Measurements from ENCODE around the gene C21orf91. TPM values are rescaled to one million over a fixed set of nuclear protein-coding genes. Genes with fewer than 3 reads are reported as not detected.

C21orf91 gene
- total RNA-seq, 1 experiment from 2014 or later: 16.9 TPM

- no peak overlapping the region for H3K27ac Mint-ChIP-seq (ENCODE audit: unreplicated experiment)
These were observed 32.9 kb downstream of the C21orf91 start for GRCh38 chr21:17786071-17786850.

GRCh38 chr21:17785403-17785788 is 33.8 kb downstream of the C21orf91 start:
- Mint-ChIP-seq H3K9me3 (ENCODE audit: unreplicated experiment) (no peaks in the 10 kb centered on the region), H3K36me3 (ENCODE audit: insufficient read depth, unreplicated experiment) (peaks cover 17% of the 10 kb centered on the region), H3K27me3 (ENCODE audit: insufficient read depth, unreplicated experiment) (no peaks in the 10 kb centered on the region), H3K27ac (ENCODE audit: unreplicated experiment) (no peak overlapping the region), H3K4me3 (ENCODE audit: unreplicated experiment) (no peak overlapping the region), H3K4me1 (ENCODE audit: low read depth, unreplicated experiment) (peaks cover 7% of the 10 kb centered on the region)
- DNase-seq: no peak
- no peak overlapping the region for H3K4me3 ChIP-seq (ENCODE audit: low read depth, low read length)
- H3K9me3 ChIP-seq: no peaks in the 10 kb centered on the region
- ChIA-PET POLR2A (no interaction called here), CTCF (no interaction called here)
- BruUV-seq (replicated peaks): no TSS peak
- intact Hi-C loops (cut with micrococcal nuclease; ENCODE audit: unreplicated experiment): no loop called here
- no peaks in the 10 kb centered on the region for H3K27me3 ChIP-seq (replicated peaks; ENCODE audit: control insufficient read depth, insufficient read depth, low read length)
- 0 out of 2 replicates have a peak, but pooled peaks cover 7% of the 10 kb centered on the region for H3K4me1 ChIP-seq
- TF ChIP-seq CTCF (IDR thresholded peaks at IDR 0.05; ENCODE audit: insufficient read depth in 1 of 2, low read depth in 1 of 2, low read length in 1 of 2, severe bottlenecking in 1 of 2, unreplicated experiment in 1 of 2): no peak
- H3K36me3 ChIP-seq (ENCODE audit: control insufficient read depth, insufficient read depth, low read length): no peaks in the 10 kb centered on the region

More at GRCh38 chr21:17786071-17786850, 32.9 kb downstream of the C21orf91 start:
- CTCF ChIA-PET: no interaction called here
- no TSS peak for BruUV-seq (replicated peaks)
- no peak for TF ChIP-seq CTCF (IDR thresholded peaks at IDR 0.05; ENCODE audit: insufficient read depth in 1 of 2, low read depth in 1 of 2, low read length in 1 of 2, severe bottlenecking in 1 of 2, unreplicated experiment in 1 of 2)
- Histone ChIP-seq H3K4me3 (ENCODE audit: low read depth, low read length) (no peak overlapping the region), H3K36me3 (ENCODE audit: control insufficient read depth, insufficient read depth, low read length) (no peaks in the 10 kb centered on the region), H3K9me3 (no peaks in the 10 kb centered on the region), H3K4me1 (0 out of 2 replicates have a peak, but pooled peaks cover 7% of the 10 kb centered on the region), H3K27me3 (replicated peaks; ENCODE audit: control insufficient read depth, insufficient read depth, low read length) (no peaks in the 10 kb centered on the region)
- POLR2A ChIA-PET: no interaction called here
- no peak for DNase-seq
- Mint-ChIP-seq H3K36me3 (ENCODE audit: insufficient read depth, unreplicated experiment) (peaks cover 17% of the 10 kb centered on the region), H3K4me1 (ENCODE audit: low read depth, unreplicated experiment) (peaks cover 7% of the 10 kb centered on the region), H3K27me3 (ENCODE audit: insufficient read depth, unreplicated experiment) (no peaks in the 10 kb centered on the region), H3K9me3 (ENCODE audit: unreplicated experiment) (no peaks in the 10 kb centered on the region), H3K4me3 (ENCODE audit: unreplicated experiment) (no peak overlapping the region)
- intact Hi-C loops (cut with micrococcal nuclease; ENCODE audit: unreplicated experiment): no loop called here

- H3K4me3 Mint-ChIP-seq (ENCODE audit: unreplicated experiment): no peak overlapping the region
- no peaks in the 10 kb centered on the region for H3K9me3 ChIP-seq
- H3K4me1 Mint-ChIP-seq (ENCODE audit: low read depth, unreplicated experiment): peaks cover 7% of the 10 kb centered on the region
- H3K27me3 Mint-ChIP-seq (ENCODE audit: insufficient read depth, unreplicated experiment): no peaks in the 10 kb centered on the region
- ChIA-PET CTCF (no interaction called here), POLR2A (no interaction called here)
- H3K36me3 Mint-ChIP-seq (ENCODE audit: insufficient read depth, unreplicated experiment): peaks cover 17% of the 10 kb centered on the region
- no peaks in the 10 kb centered on the region for H3K27me3 ChIP-seq (replicated peaks; ENCODE audit: control insufficient read depth, insufficient read depth, low read length)
- peaks cover 2% of the 10 kb centered on the region for H3K9me3 Mint-ChIP-seq (ENCODE audit: unreplicated experiment)
- TF ChIP-seq CTCF (IDR thresholded peaks at IDR 0.05; ENCODE audit: insufficient read depth in 1 of 2, low read depth in 1 of 2, low read length in 1 of 2, severe bottlenecking in 1 of 2, unreplicated experiment in 1 of 2): no peak
- no peaks in the 10 kb centered on the region for H3K36me3 ChIP-seq (ENCODE audit: control insufficient read depth, insufficient read depth, low read length)
- no peak for DNase-seq
- intact Hi-C loops (cut with micrococcal nuclease; ENCODE audit: unreplicated experiment): no loop called here
- no peak overlapping the region for H3K4me3 ChIP-seq (ENCODE audit: low read depth, low read length)
- no TSS peak for BruUV-seq (replicated peaks)
- no peak overlapping the region for H3K27ac Mint-ChIP-seq (ENCODE audit: unreplicated experiment)
- 0 out of 2 replicates have a peak, but pooled peaks cover 7% of the 10 kb centered on the region for H3K4me1 ChIP-seq
These were observed 34.4 kb downstream of the C21orf91 start for GRCh38 chr21:17784604-17785402.

All from Caco-2 (cell line).